Activated T-cell treated with anti-CD3 and anti-CD28 coated beads, Interleukin-2, amount 50 U/mL, for 48 hours (primary cell): ENCODE data around the gene COL4A6.

Experiments
- DNase-seq, 2 experiments: peaks; one replicate each; pipeline ENCODE4 v3.0.0-alpha.2; 2020

COL4A6 gene

DNA sequence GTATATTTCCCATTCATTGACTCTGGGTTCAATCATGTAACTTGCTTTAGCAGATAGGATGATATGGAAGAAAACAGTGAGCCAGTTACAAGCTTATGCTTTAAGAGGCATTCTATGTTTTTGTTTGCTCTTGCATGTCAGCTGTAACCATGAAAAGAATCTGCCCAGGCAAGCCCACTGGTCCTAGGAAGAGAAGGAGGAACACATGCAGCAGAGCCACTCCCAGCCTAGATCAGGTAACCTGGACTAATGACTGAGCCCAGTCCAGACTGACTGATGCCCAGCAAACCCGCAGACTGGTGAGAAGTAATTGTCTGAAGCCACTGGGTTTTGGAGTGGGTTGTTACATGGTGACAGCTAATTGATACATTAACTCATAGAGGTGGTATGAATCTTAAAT, 167.9 kb downstream of the COL4A6 start:
- no peak for DNase-seq

DNA sequence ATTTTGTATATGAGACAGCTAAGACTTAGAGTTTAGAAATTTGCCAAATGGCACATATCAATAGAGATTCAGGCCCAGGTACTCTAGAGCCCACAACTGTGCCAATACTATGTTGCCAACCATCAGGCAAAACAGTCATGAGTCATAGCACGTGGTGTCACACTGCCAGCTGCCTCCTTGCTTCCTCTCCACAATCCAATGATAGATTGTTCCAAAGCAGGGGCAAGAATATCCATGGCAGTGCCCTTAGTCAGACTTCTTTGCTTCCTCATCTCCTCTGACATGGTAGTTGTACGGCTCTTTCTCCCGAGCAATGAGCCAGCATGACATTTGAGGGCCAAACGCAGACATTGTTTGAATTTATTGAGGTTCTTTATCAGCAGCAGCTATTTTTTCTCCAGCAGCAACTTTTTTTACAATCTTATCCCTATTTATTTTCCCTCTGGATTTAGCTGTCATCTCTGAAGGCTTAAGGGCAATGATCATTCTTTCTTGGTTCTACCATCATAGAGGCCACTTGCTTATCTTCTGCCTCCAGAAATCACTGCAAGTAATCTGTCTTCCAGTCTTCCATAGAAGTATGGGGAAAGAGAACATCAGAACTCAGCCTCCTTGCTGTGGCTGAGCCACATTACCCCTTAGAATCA, 169.7 kb downstream of the COL4A6 start:
- DNase-seq: no peak

- no peak for DNase-seq
These were observed 170.7 kb downstream of the COL4A6 start for GRCh38 chrX:108267557-108267956.

DNA sequence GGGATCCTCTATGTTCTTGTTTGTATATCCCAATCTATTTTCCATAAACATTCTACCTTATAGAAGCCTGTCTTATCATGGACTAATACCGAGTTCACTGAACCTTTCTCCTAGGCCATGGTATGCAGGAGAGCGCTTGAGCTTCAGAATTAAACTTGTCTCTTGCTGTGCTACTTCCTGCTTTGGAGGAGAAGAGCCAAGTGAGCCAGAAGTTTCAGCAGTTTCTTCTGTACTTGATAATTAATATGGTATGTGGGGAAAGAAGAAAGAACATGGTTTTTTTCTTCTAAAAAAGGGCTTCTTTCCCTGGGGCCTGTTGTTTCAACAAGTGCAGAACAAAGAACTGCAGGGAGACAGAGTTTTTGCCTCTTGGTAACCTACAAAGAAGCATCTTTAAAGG, 173.8 kb downstream of the COL4A6 start:
- no peak for DNase-seq

DNA sequence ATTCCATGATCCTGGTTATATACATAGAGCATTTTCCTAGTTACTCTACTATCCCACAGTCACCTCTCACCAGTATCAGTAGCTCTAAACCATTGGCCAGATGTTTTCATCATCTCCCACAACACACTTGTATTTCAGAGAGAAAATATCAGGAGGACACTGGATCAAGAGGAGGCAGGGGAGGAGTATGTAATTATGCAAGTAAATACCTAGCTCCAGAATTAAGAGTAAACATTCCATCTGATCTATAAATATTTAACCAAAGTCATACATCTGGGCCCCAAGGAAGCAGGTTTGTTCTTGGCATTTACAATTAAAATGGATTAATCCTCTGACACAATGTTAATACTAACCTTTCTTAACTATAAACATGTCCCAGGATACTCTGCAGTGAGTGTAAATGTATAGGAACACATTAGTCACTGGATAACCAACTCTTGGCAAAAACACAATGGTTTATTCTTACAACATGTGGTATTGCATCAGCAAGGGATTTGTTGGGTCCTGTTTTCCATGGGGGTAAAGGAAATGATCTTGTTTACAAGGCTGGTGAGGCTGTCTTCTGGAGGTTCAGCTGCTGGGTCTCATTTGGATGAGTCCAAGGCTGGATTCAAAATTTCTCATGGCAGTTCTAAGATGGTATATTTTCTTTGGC, 176.5 kb downstream of the COL4A6 start:
- no peak for DNase-seq

DNA sequence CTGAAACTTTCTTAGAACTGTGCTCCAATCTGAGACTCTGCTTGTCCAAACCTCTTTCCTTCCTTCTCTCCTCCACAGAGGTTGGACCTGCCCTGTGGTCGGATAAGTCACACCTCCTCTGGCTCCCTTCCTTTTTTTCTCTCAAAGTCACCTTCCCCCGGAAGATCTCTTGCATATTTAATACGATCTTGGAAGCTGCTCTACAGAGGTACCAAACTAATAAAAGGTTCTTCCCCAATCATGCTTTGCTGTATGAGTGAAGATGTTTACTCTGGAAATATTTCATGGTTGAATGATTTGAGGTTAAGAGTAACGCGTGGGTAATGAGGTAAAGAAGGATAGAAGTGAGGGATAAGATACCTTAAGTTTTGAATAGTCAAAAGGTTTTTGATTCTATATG, 180.7 kb downstream of the COL4A6 start:
- no peak for DNase-seq

- no peak for DNase-seq
These were observed 183.6 kb downstream of the COL4A6 start for GRCh38 chrX:108254636-108255035.

- no peak for DNase-seq
These were observed 187.3 kb downstream of the COL4A6 start for GRCh38 chrX:108250654-108251579.

GRCh38 chrX:108246304-108246954, 191.8 kb downstream of the COL4A6 start:
- DNase-seq: no peak

DNA sequence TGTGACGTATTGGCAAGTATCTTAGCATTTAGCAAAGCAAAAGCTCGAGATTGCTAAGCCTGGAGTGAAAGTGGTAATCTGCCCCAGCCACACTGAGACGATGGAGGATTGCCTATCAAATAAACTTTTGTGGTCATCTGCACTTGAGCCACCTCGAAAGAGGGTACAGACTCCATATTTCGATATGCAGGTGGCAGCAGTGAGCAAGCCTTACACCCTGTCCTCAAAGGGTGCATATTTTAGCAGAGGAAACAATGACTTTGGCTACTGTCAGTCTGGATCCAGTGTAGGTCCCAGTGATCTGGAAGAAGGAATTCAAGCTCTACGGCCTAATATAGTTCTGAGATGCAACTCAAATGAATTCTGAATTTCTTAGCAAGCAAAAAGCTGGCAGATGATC, 192.8 kb downstream of the COL4A6 start:
- DNase-seq: no peak

DNA sequence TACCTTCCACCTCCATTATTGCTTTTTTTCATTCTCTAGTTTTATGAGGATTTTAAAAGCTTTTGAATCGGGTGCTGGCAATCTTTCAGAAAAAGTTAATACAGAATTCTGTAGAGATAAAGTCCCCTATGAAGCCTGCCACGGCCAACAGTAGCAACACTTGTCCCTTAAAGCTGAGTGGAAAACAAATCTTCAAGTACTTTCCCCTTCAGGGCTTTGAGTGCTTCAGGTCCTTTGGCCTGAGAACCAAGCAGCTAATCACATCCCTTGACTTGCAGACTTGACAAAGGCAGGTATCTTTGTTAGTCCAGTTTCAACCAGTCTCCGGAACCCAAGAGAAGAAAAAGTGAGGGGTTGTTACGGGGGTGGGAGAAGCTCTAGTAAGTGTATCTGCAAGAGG, 202.2 kb downstream of the COL4A6 start:
- DNase-seq: no peak

DNA sequence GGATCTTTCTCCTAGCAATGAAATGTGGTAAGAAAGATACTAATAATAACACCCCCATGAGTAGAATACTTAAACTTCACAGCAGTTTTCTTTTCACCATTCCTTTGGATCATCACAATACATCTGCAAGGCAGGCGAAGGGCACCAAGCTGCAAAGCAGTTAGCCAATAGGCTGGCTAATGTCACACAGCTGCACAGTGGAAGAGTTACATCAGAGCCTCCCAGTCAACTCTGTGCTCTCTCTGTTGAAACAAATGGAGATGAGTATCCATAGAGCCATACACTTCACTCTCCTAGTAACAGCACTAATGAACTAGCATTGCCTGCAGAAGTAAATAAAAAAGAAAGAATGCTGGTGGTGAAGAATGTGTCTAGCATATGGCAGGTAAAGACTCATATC, 207.6 kb downstream of the COL4A6 start:
- no peak for DNase-seq

GRCh38 chrX:108224727-108225621, 213.2 kb downstream of the COL4A6 start:
- DNase-seq: no peak

DNA sequence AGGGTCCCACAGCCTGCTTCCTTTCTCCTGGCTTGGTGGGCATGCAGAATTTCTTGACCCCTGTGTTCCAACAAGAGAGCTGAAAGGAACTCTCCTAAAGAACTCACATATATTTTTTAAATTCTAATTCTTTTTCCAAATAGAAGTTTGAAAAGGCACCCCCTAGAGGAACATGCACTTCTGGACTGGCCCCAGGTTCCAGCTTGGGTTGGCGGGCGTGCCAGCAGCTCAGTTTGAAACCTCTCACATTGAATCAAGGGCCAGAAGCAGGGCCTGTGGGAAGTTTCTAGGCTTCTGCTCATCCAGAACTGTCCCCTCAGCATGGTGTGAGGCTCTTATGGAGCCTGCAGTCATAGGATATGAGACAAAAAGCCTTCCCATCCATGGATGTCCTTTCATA, 214.0 kb downstream of the COL4A6 start:
- no peak for DNase-seq

- DNase-seq: no peak
These were observed 214.6 kb downstream of the COL4A6 start for GRCh38 chrX:108223585-108223984.

GRCh38 chrX:108221301-108221864, 216.8 kb downstream of the COL4A6 start:
- no peak for DNase-seq

DNA sequence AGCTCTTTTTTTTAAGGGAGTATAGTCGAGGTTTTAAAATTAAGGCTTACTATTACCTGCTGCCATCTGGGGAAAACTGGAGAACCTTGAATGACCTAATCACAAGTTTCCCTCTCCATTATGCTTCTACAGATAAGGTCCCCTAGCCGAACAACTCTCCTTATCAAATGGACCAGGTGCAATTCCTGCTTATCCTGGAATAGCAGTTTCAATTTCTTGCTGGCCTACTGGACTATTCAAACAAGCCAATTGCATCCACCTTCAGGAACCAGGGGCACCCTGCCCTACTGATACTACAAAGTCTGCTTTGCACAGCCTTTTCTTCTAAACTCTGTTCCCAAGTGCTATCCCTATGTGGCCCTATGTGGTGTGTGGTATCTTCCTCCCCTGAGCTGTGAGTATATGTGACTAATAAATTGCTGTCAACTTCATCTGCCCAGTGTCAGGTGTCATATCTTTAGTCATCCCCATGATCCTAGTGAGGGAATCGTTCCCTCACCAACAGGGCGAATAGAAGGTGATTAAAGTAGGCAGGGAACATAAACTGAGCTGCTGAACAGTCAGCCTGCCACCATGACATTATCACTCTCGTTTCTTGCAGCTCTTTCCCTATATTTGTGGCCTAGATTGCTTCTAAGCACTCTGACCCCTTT, 218.1 kb downstream of the COL4A6 start:
- no peak for DNase-seq

- no peak for DNase-seq
These were observed 220.3 kb downstream of the COL4A6 start for GRCh38 chrX:108217876-108218275.

GRCh38 chrX:108216919-108217571, 221.2 kb downstream of the COL4A6 start:
- no peak for DNase-seq

- DNase-seq: no peak
These were observed 221.8 kb downstream of the COL4A6 start for GRCh38 chrX:108216405-108216804.

DNA sequence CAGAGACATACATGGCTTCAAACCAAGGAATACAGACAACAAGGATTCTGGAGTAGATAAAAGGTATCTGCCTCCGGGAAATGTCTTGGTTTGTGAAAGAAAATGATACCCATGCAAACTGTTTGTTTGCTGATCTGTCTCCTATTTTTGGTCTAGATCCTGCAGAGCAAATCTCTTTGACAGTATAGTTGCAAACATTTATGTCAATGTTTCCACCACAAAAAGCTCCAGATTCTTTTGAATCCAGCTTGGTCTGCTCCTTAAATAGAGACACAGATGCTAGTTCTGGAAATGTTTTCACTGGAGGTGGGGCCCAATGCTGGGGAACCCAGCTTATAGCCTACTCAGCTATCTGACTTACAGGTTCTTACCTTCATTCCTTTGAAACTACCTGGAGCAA, 226.9 kb downstream of the COL4A6 start:
- DNase-seq: no peak
